Caco-2 (cell line): ENCODE measurements around the gene ALG9. TPM values are rescaled to one million over a fixed set of nuclear protein-coding genes. Genes with fewer than 3 reads are reported as not detected.

Experiments used
- BruUV-seq: library from RNA; stranded (reverse); fragments of 400-500 nt; replicated peaks from 2 replicates; lab custom pipeline; 2021; lab: Mats Ljungman, UMichigan
- CTCF ChIA-PET: fragments of 300-600 bp; sonication (Branson Sonifier 250); formaldehyde crosslinking; loops from one replicate; lab custom pipeline; 2022; ENCODE audit warnings: antibody characterized with exemption; lab: Charles Lee
- POLR2A ChIA-PET: fragments of 300-600 bp; sonication (Branson Sonifier 250); formaldehyde crosslinking; loops from one replicate; lab custom pipeline; 2022; ENCODE audit warnings: antibody characterized with exemption; lab: Charles Lee
- DNase-seq, 2 experiments: peaks; one replicate each; pipeline versions ENCODE4 v3.0.0 to v3.0.0-alpha.2; 2020 to 2022
- H3K27me3 ChIP-seq: replicated peaks from 2 replicates; pipeline ENCODE4 v1.6.0; 2011; ENCODE audit warnings: low read length; ENCODE audit not compliant: control insufficient read depth, insufficient read depth
- H3K36me3 ChIP-seq: 2 replicates; pipeline ENCODE4 v1.5.1; 2011; ENCODE audit warnings: low read length; ENCODE audit not compliant: control insufficient read depth, insufficient read depth
- H3K4me1 ChIP-seq: fragments of 250-450 bp; sonication (Bioruptor Pico); 2 replicates; pipeline ENCODE4 v1.5.1; 2020; ENCODE audit warnings: mild to moderate bottlenecking
- H3K4me3 ChIP-seq: 2 replicates; pipeline ENCODE4 v1.5.1; 2011; ENCODE audit warnings: low read depth, mild to moderate bottlenecking, control low read depth, low read length
- H3K9me3 ChIP-seq: fragments of 250-450 bp; sonication (Bioruptor Pico); 2 replicates; pipeline ENCODE4 v1.5.1; 2020; ENCODE audit warnings: mild to moderate bottlenecking, moderate library complexity
- H3K27ac Mint-ChIP-seq: one replicate; pipeline ENCODE4 v1.8.0; 2022; ENCODE audit warnings: mixed read lengths; ENCODE audit not compliant: unreplicated experiment
- H3K27me3 Mint-ChIP-seq: one replicate; pipeline ENCODE4 v1.8.0; 2022; ENCODE audit warnings: mixed read lengths; ENCODE audit not compliant: insufficient read depth, unreplicated experiment
- H3K36me3 Mint-ChIP-seq: one replicate; pipeline ENCODE4 v1.8.0; 2022; ENCODE audit warnings: mild to moderate bottlenecking, mixed read lengths; ENCODE audit not compliant: insufficient read depth, unreplicated experiment
- H3K4me1 Mint-ChIP-seq: one replicate; pipeline ENCODE4 v1.8.0; 2022; ENCODE audit warnings: low read depth, mixed read lengths; ENCODE audit not compliant: unreplicated experiment
- H3K4me3 Mint-ChIP-seq: one replicate; pipeline ENCODE4 v1.8.0; 2022; ENCODE audit warnings: mild to moderate bottlenecking, moderate library complexity, mixed read lengths; ENCODE audit not compliant: unreplicated experiment
- H3K9me3 Mint-ChIP-seq: one replicate; pipeline ENCODE4 v1.8.0; 2022; ENCODE audit warnings: mixed read lengths; ENCODE audit not compliant: unreplicated experiment
- CTCF ChIP-seq, 2 experiments: fragments of 200-600 bp in 1 of 2; IDR thresholded peaks; 1 replicate in 1 of 2; 2 replicates in 1 of 2; pipeline versions ENCODE4 v1.5.1 to v1.8.0; 2011 to 2022; ENCODE audit warnings: antibody characterized with exemption in 1 of 2, control low read depth in 1 of 2, inconsistent platforms in 1 of 2, low read depth in 1 of 2, low read length in 1 of 2, mild to moderate bottlenecking in 1 of 2, moderate library complexity in 1 of 2; ENCODE audit not compliant: insufficient read depth in 1 of 2, severe bottlenecking in 1 of 2, unreplicated experiment in 1 of 2
- intact Hi-C: fragments of 100-400 bp; cut with micrococcal nuclease; formaldehyde crosslinking; loops from one replicate; pipeline ENCODE4 v1.10.0; 2022; ENCODE audit not compliant: unreplicated experiment
- total RNA-seq: library from RNA; stranded (reverse); gene quantifications from 2 replicates; pipeline ENCODE4 v1.2.3, GENCODE V29; 2022

The ALG9 gene
- total RNA-seq, 1 experiment from 2014 or later, result 57.4 TPM

DNA sequence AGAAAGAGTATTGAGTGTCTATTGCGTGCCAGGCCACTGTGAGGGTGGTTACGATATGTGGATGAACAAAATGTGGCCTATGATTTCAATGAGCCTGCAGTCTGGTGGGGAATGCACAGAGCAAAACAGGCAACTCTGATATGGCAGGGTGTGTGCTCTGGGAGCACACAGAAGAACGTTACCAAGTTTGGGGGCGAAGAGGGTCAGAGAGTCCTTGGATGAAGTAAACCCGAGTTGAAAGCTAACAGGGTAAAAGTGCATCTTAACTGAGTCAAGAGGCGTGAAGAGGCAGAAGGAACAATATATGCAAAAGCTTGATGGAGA lies 8.2 kb upstream of the ALG9 start:
- CTCF ChIA-PET, result interaction anchor here (1.0 to 1.2 kb wide), 2 partner anchors 9 to 102 kb away, joined by 6 to 7 read pairs; partner anchors contain the start of gene ALG9
- H3K4me3 Mint-ChIP-seq, result peak overlapping the region; percentile 86

GRCh38 chr11:111878849-111879636 lies 7.7 kb upstream of the ALG9 start, which contains the start of the genes CFAP68 and FDXACB1:
TSS of gene CFAP68 (plus strand) at chr11:111879541. CDS start at chr11:111879561, 20 bp downstream.
TSS of gene FDXACB1 (minus strand) at chr11:111879165. CDS start at chr11:111879132, 33 bp downstream.
- Mint-ChIP-seq H3K4me1 (peaks cover 8% of the 10 kb centered on the region), H3K27me3 (no peaks in the 10 kb centered on the region), H3K27ac (peak within 1 kb of the TSS; percentile 97), H3K4me3 (peak within 1 kb of the TSS; percentile 86), H3K36me3 (peaks cover 13% of the 10 kb centered on the region), H3K9me3 (no peaks in the 10 kb centered on the region)
- intact Hi-C loops, result loop anchor here (1.0 to 2.0 kb wide), 9 partner anchors 8 to 207 kb away; partner anchors contain the start of genes ALG9, C11orf52, DLAT and NKAPD1
- H3K27me3 ChIP-seq, result no peaks in the 10 kb centered on the region
- peak; percentile 100 for DNase-seq
- no TSS peak for BruUV-seq
- H3K36me3 ChIP-seq, result no peaks in the 10 kb centered on the region
- peak; percentile 99 for TF ChIP-seq CTCF (IDR thresholded peaks at IDR 0.05; ENCODE audit: insufficient read depth in 1 of 2, low read depth in 1 of 2, low read length in 1 of 2, severe bottlenecking in 1 of 2, unreplicated experiment in 1 of 2)
- H3K4me1 ChIP-seq, result peaks cover 6% of the 10 kb centered on the region; the same call in 1 of the 2 replicates
- H3K9me3 ChIP-seq, result no peaks in the 10 kb centered on the region
- ChIA-PET POLR2A (interaction anchor here (1.2 to 1.3 kb wide), 2 partner anchors 40 to 48 kb away, joined by 3 to 5 read pairs; partner anchors contain the start of gene C11orf52), CTCF (interaction anchor here (0.8 to 1.8 kb wide), 7 partner anchors 33 to 145 kb away, joined by 3 to 27 read pairs (median 4); partner anchors contain the start of genes C11orf52 and CRYAB)
- peak within 1 kb of the TSS; percentile 51 for H3K4me3 ChIP-seq

More for the DNA sequence above, 8.2 kb upstream of the ALG9 start:
- Histone ChIP-seq H3K4me1 (peaks cover 6% of the 10 kb centered on the region; the same call in 1 of the 2 replicates), H3K27me3 (no peaks in the 10 kb centered on the region), H3K4me3 (peak overlapping the region; percentile 51), H3K36me3 (no peaks in the 10 kb centered on the region), H3K9me3 (no peaks in the 10 kb centered on the region)
- H3K36me3 Mint-ChIP-seq, result peaks cover 13% of the 10 kb centered on the region
- peaks cover 8% of the 10 kb centered on the region for H3K4me1 Mint-ChIP-seq
- no peak for DNase-seq
- TF ChIP-seq CTCF (IDR thresholded peaks at IDR 0.05; ENCODE audit: insufficient read depth in 1 of 2, low read depth in 1 of 2, low read length in 1 of 2, severe bottlenecking in 1 of 2, unreplicated experiment in 1 of 2), result no peak
- POLR2A ChIA-PET, result no interaction called here
- no peaks in the 10 kb centered on the region for H3K27me3 Mint-ChIP-seq
- intact Hi-C loops, result loop anchor here (1.0 to 2.0 kb wide), 9 partner anchors 8 to 207 kb away; partner anchors contain the start of genes ALG9, C11orf52, DLAT and NKAPD1
- H3K9me3 Mint-ChIP-seq, result no peaks in the 10 kb centered on the region
- H3K27ac Mint-ChIP-seq, result peak overlapping the region; percentile 97
- TSS peak; percentile 93 for BruUV-seq

GRCh38 chr11:111878385-111878848 lies 7.0 kb upstream of the ALG9 start:
- CTCF ChIA-PET, result interaction anchor here (0.6 to 1.8 kb wide), 10 partner anchors 33 to 146 kb away, joined by 3 to 27 read pairs (median 4); partner anchors contain the start of genes C11orf52 and CRYAB
- BruUV-seq, result TSS peak; percentile 76
- intact Hi-C loops, result loop anchor here (2.0 kb wide), 1 partner anchor 196 kb away; the partner anchor contains the start of genes NKAPD1 and PIH1D2

More at GRCh38 chr11:111878385-111878848, 7.0 kb upstream of the ALG9 start:
- peak in 1 of 2 experiments; percentile 14 for TF ChIP-seq CTCF (IDR thresholded peaks at IDR 0.05; ENCODE audit: insufficient read depth in 1 of 2, low read depth in 1 of 2, low read length in 1 of 2, severe bottlenecking in 1 of 2, unreplicated experiment in 1 of 2)
- Mint-ChIP-seq H3K36me3 (peaks cover 13% of the 10 kb centered on the region), H3K9me3 (no peaks in the 10 kb centered on the region), H3K27me3 (no peaks in the 10 kb centered on the region), H3K27ac (peak overlapping the region; percentile 97), H3K4me3 (peak overlapping the region; percentile 86), H3K4me1 (peaks cover 8% of the 10 kb centered on the region)
- H3K9me3 ChIP-seq, result no peaks in the 10 kb centered on the region
- no peaks in the 10 kb centered on the region for H3K27me3 ChIP-seq
- POLR2A ChIA-PET, result interaction anchor here (1.2 to 1.3 kb wide), 2 partner anchors 40 to 48 kb away, joined by 3 to 5 read pairs; partner anchors contain the start of gene C11orf52
- peaks cover 6% of the 10 kb centered on the region; the same call in 1 of the 2 replicates for H3K4me1 ChIP-seq
- peak overlapping the region; percentile 51 for H3K4me3 ChIP-seq
- no peaks in the 10 kb centered on the region for H3K36me3 ChIP-seq
- no peak for DNase-seq
